Small intestine (tissue), 7 donors: ENCODE measurements around the gene VPS4B. TPM values are rescaled to one million over a fixed set of nuclear protein-coding genes. Genes with fewer than 3 reads are reported as not detected.

Source experiments
- DNase-seq, 2 donors: peaks; one replicate each; pipeline versions ENCODE4 v3.0.0 to v3.0.0-alpha.2; 2013
- FAIRE-seq: peaks from 2 replicates; lab custom pipeline; 2012; peaks lifted over from hg19 to GRCh38; lab: Jason Lieb, UNC
- H3K27ac ChIP-seq, 3 donors: one replicate each; pipeline ENCODE4 v1.5.1; 2013; ENCODE audit warnings: low read length in 2 of 3, mild to moderate bottlenecking in 2 of 3, control low read depth in 1 of 3, inconsistent platforms in 1 of 3, low read depth in 1 of 3, moderate library complexity in 1 of 3
- H3K27me3 ChIP-seq, 3 donors: one replicate each; pipeline ENCODE4 v1.6.1; 2013; ENCODE audit warnings: low read length in 3 of 3, inconsistent platforms in 1 of 3; ENCODE audit not compliant: control insufficient read depth in 3 of 3, insufficient read depth in 3 of 3
- H3K36me3 ChIP-seq, 3 donors: one replicate each; pipeline ENCODE4 v1.6.1; 2013; ENCODE audit warnings: low read length in 3 of 3, inconsistent platforms in 1 of 3, low read depth in 1 of 3, mild to moderate bottlenecking in 1 of 3, moderate library complexity in 1 of 3; ENCODE audit not compliant: control insufficient read depth in 3 of 3, insufficient read depth in 2 of 3
- H3K4me1 ChIP-seq, 3 donors: one replicate each; pipeline ENCODE4 v1.6.1; 2013; ENCODE audit warnings: low read length in 2 of 3, inconsistent platforms in 1 of 3, low read depth in 1 of 3, mild to moderate bottlenecking in 1 of 3, moderate library complexity in 1 of 3; ENCODE audit not compliant: control insufficient read depth in 3 of 3, insufficient read depth in 2 of 3
- H3K4me3 ChIP-seq, 3 donors: one replicate each; pipeline ENCODE4 v1.5.1; 2013; ENCODE audit warnings: low read length in 3 of 3, control low read depth in 1 of 3, inconsistent platforms in 1 of 3, low read depth in 1 of 3, mild to moderate bottlenecking in 1 of 3, moderate library complexity in 1 of 3
- H3K9me3 ChIP-seq, 2 donors: one replicate each; pipeline ENCODE4 v1.6.1; 2013; ENCODE audit warnings: low read depth in 1 of 2, low read length in 1 of 2; ENCODE audit not compliant: control insufficient read depth in 2 of 2, insufficient read depth in 1 of 2
- WGBS, 3 donors: extraction: QIAGEN DNeasy Blood & Tissue Kit; methylation state at CpG; one replicate each; pipeline ENCODE4 v1.1.7; 2013; 5-methylcytosine and 5-hydroxymethylcytosine counted together
- polyA plus RNA-seq, 4 donors: library from polyadenylated mRNA; stranded (reverse) in 3 of 4; unstranded in 1 of 4; fragments of 200-250 nt in 3 of 4; fragments of 120-200 nt in 1 of 4; gene quantifications; one replicate each; pipeline versions ENCODE4 v1.2.1 to v1.2.3, GENCODE V29; 2013
- donor health status: healthy with polysubstance abuse.
- donor health status: control.
- donor health status: control.
- donor health status: Bipolar disorder and iron deficiency.
- donor health status: healthy.

Gene VPS4B
- polyA plus RNA-seq, 4 donors: 27.2 to 61.7 (median 33.7) TPM

GRCh38 chr18:63402246-63403162 is 19.8 kb downstream of the VPS4B start:
- no peaks in the 10 kb centered on the region for H3K9me3 ChIP-seq
- no peak for FAIRE-seq
- H3K27ac ChIP-seq: peak overlapping the region in 1 of 3 donors; percentile 6
- H3K4me1 ChIP-seq: no peaks in the 10 kb centered on the region
- WGBS, 3 donors: 92 to 95% (median 93%) methylated on average over 8 of the region's 8 CpGs
- H3K4me3 ChIP-seq: no peak overlapping the region
- no peaks in the 10 kb centered on the region for H3K27me3 ChIP-seq
- peaks cover 13 to 31% (median 18%) of the 10 kb centered on the region in 3 donors for H3K36me3 ChIP-seq
- DNase-seq: peak; percentile 25 to 46

GRCh38 chr18:63399300-63399699 is 23.0 kb downstream of the VPS4B start:
- no peaks in the 10 kb centered on the region for H3K4me1 ChIP-seq
- 96 to 98% (median 98%) methylated on average over 3 of the region's 3 CpGs for WGBS, 3 donors
- no peak for FAIRE-seq

GRCh38 chr18:63397349-63397748 is 24.9 kb downstream of the VPS4B start:
- DNase-seq (no peak), FAIRE-seq (no peak)
- Histone ChIP-seq H3K27ac (no peak overlapping the region), H3K36me3 (peaks cover 4 to 53% (median 19%) of the 10 kb centered on the region in 3 donors), H3K9me3 (no peaks in the 10 kb centered on the region), H3K4me1 (no peaks in the 10 kb centered on the region), H3K4me3 (no peak overlapping the region), H3K27me3 (no peaks in the 10 kb centered on the region)
- WGBS, 3 donors: 86 to 88% (median 87%) methylated on average over 1 of the region's 1 CpG

More at GRCh38 chr18:63399300-63399699, 23.0 kb downstream of the VPS4B start:
- H3K36me3 ChIP-seq: peaks cover 9 to 44% (median 22%) of the 10 kb centered on the region in 3 donors
- no peak for DNase-seq
- no peaks in the 10 kb centered on the region for H3K27me3 ChIP-seq
- H3K4me3 ChIP-seq: no peak overlapping the region
- no peaks in the 10 kb centered on the region for H3K9me3 ChIP-seq
- no peak overlapping the region for H3K27ac ChIP-seq

GRCh38 chr18:63395503-63395902 is 26.8 kb downstream of the VPS4B start:
- Histone ChIP-seq H3K36me3 (peaks cover 5 to 46% (median 16%) of the 10 kb centered on the region in 3 donors), H3K27ac (no peak overlapping the region), H3K27me3 (no peaks in the 10 kb centered on the region), H3K4me1 (no peaks in the 10 kb centered on the region), H3K4me3 (no peak overlapping the region), H3K9me3 (no peaks in the 10 kb centered on the region)
- 96 to 100% (median 98%) methylated on average over 1 of the region's 1 CpG for WGBS, 3 donors
- DNase-seq (no peak), FAIRE-seq (no peak)

GRCh38 chr18:63394954-63395353 is 27.3 kb downstream of the VPS4B start:
- Histone ChIP-seq H3K4me1 (no peaks in the 10 kb centered on the region), H3K36me3 (peaks cover 5 to 49% (median 16%) of the 10 kb centered on the region in 3 donors), H3K9me3 (no peaks in the 10 kb centered on the region), H3K4me3 (no peak overlapping the region), H3K27ac (no peak overlapping the region), H3K27me3 (no peaks in the 10 kb centered on the region)
- DNase-seq (no peak), FAIRE-seq (no peak)
- WGBS, 3 donors: 92 to 94% (median 93%) methylated on average over 3 of the region's 3 CpGs

GRCh38 chr18:63387861-63388260 is 34.4 kb downstream of the VPS4B start:
- Histone ChIP-seq H3K4me1 (no peaks in the 10 kb centered on the region), H3K36me3 (peaks cover 3 to 15% (median 7%) of the 10 kb centered on the region in 3 donors), H3K27me3 (no peaks in the 10 kb centered on the region), H3K9me3 (peaks cover 0 to 2% of the 10 kb centered on the region in 2 donors), H3K27ac (no peak overlapping the region), H3K4me3 (no peak overlapping the region)
- FAIRE-seq: no peak
- no peak for DNase-seq
- 89 to 95% (median 94%) methylated on average over 4 of the region's 4 CpGs for WGBS, 3 donors

- H3K27ac ChIP-seq: no peak overlapping the region
- peaks cover 0 to 3% (median 0%) of the 10 kb centered on the region in 3 donors for H3K36me3 ChIP-seq
- H3K9me3 ChIP-seq: peaks cover 0 to 7% of the 10 kb centered on the region in 2 donors
- H3K27me3 ChIP-seq: no peaks in the 10 kb centered on the region
- DNase-seq (no peak), FAIRE-seq (no peak)
- H3K4me3 ChIP-seq: no peak overlapping the region
- WGBS, 3 donors: 67 to 91% (median 79%) methylated on average over 3 of the region's 3 CpGs
- H3K4me1 ChIP-seq: no peaks in the 10 kb centered on the region
Measured at GRCh38 chr18:63382843-63383242, 39.4 kb downstream of the VPS4B start.

- no peak for FAIRE-seq
- H3K4me3 ChIP-seq: no peak overlapping the region
- peaks cover 0 to 3% (median 0%) of the 10 kb centered on the region in 3 donors for H3K27me3 ChIP-seq
- peaks cover 0 to 13% of the 10 kb centered on the region in 2 donors for H3K9me3 ChIP-seq
- no peak overlapping the region for H3K27ac ChIP-seq
- no peaks in the 10 kb centered on the region for H3K36me3 ChIP-seq
- H3K4me1 ChIP-seq: no peaks in the 10 kb centered on the region
- 74 to 81% (median 80%) methylated on average over 2 of the region's 2 CpGs for WGBS, 3 donors
- DNase-seq: no peak
Measured at GRCh38 chr18:63379639-63379962, 42.7 kb downstream of the VPS4B start.
